Parathyroid adenoma (tissue), 2 donors: Measurements from ENCODE around the gene CTDP1.

ENCODE experiments used
- H2AFZ ChIP-seq: fragments of 300-600 bp; sonication (generic); one replicate; pipeline ENCODE4 v1.7.0; 2017; ENCODE audit warnings: antibody characterized with exemption, mild to moderate bottlenecking
- H3K27ac ChIP-seq: fragments of 300-600 bp; sonication (generic); one replicate; pipeline ENCODE4 v1.7.0; 2017
- H3K27me3 ChIP-seq: fragments of 300-600 bp; sonication (generic); one replicate; pipeline ENCODE4 v1.7.0; 2017; ENCODE audit warnings: low read length; ENCODE audit not compliant: control insufficient read depth, insufficient read depth
- H3K36me3 ChIP-seq: fragments of 300-600 bp; sonication (generic); one replicate; pipeline ENCODE4 v1.7.0; 2017; ENCODE audit warnings: low read length; ENCODE audit not compliant: control insufficient read depth, insufficient read depth
- H3K4me1 ChIP-seq: fragments of 300-600 bp; sonication (generic); one replicate; pipeline ENCODE4 v1.7.0; 2017; ENCODE audit warnings: control low read depth
- H3K4me2 ChIP-seq: fragments of 300-600 bp; sonication (generic); one replicate; pipeline ENCODE4 v1.7.0; 2017; ENCODE audit warnings: low read length
- H3K4me3 ChIP-seq: fragments of 300-600 bp; sonication (generic); one replicate; pipeline ENCODE4 v1.7.0; 2017; ENCODE audit warnings: low read depth, low read length
- H3K79me2 ChIP-seq: fragments of 300-600 bp; sonication (generic); one replicate; pipeline ENCODE4 v1.7.0; 2017; ENCODE audit warnings: control low read depth
- H3K9ac ChIP-seq: fragments of 300-600 bp; sonication (generic); one replicate; pipeline ENCODE4 v1.7.0; 2017; ENCODE audit warnings: mild to moderate bottlenecking
- H3K9me3 ChIP-seq: fragments of 300-600 bp; sonication (generic); one replicate; pipeline ENCODE4 v1.7.0; 2017; ENCODE audit warnings: low read length; ENCODE audit not compliant: control insufficient read depth
- CTCF ChIP-seq: fragments of 300-600 bp; sonication (generic); IDR thresholded peaks from one replicate; pipeline ENCODE4 v1.7.0; 2017; ENCODE audit warnings: antibody characterized with exemption, mild to moderate bottlenecking
- donor health status: primary hyperparathyroidism.

The CTDP1 gene

DNA sequence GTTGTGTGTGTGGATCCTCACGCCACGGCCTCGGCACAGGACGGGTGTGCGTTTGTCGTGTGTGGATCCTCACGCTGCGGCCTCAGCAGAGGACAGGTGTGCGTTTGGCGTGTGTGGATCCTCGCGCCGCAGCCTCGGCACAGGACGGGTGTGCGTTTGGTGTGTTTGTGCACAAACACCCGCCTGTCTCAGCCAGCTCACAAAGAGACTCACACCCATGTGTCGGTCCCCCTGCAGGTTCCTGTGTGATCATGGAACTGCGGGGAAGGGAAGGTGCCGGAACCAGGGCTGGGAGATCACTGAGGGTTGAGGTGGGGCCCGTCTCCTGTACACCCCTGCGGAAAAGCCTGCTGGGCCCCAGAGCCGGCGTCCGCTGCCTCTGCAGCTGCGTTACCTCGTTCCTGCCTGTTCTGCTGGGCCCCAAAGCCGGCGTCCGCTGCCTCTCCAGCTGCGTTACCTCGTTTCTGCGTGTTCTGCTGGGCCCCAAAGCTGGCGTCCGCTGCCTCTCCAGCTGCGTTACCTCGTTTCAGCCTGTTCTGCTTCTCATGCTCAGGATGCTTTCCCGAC, 53.6 kb downstream of the CTDP1 start:
- Histone ChIP-seq H3K4me2 (no peak overlapping the region), H3K79me2 (no peaks in the 10 kb centered on the region), H3K9ac (no peak overlapping the region), H3K27me3 (no peaks in the 10 kb centered on the region), H3K4me3 (no peak overlapping the region), H3K9me3 (no peaks in the 10 kb centered on the region), H3K36me3 (peaks cover 3% of the 10 kb centered on the region), H3K27ac (no peak overlapping the region), H2AFZ (no peak overlapping the region), H3K4me1 (no peaks in the 10 kb centered on the region)
- TF ChIP-seq CTCF = no peak

DNA sequence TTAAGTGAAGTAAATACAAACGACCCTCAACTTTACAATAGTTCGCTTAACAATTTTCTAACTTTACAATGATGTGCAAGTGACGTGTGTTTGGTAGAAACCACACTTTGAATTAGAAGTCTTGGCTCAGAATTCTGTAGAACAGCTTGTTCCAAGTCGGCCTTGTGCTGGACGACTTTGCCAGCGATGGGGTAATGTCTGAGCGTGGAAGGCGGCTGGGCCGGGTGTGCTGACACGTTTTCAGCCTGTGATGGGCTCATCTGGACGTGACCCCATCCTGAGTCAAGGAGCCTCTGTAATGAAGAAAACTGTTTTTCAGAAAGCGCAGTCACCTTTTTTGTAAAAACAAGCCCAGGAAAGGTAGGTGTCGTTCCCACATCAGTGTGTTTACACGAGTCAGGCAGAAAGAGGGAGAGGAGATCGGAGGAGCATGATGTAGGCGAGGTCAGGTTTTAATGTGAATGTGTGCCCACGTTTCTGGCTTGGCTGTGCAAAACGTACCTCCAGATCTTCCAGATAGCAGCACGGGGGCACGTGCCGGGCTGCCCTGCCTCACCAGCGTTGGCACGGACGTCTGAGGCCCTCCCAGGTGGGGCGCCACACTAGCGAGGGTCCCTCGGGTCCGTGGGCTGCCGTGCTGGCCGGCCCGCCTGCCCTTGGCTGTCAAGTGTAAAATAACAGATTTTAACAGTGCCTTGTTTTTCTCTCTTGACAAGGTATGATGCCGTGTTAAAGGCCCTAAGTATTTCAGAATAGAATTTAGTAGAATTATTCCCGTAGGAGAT, 54.6 kb downstream of the CTDP1 start:
- no peak for TF ChIP-seq CTCF
- Histone ChIP-seq H2AFZ (no peak overlapping the region), H3K27ac (no peak overlapping the region), H3K4me3 (no peak overlapping the region), H3K4me2 (no peak overlapping the region), H3K79me2 (no peaks in the 10 kb centered on the region), H3K27me3 (no peaks in the 10 kb centered on the region), H3K4me1 (no peaks in the 10 kb centered on the region), H3K9ac (no peak overlapping the region), H3K36me3 (peaks cover 3% of the 10 kb centered on the region), H3K9me3 (no peaks in the 10 kb centered on the region)

GRCh38 chr18:79735071-79735980, 55.7 kb downstream of the CTDP1 start:
- Histone ChIP-seq H3K79me2 (no peaks in the 10 kb centered on the region), H3K4me1 (no peaks in the 10 kb centered on the region), H3K4me2 (no peak overlapping the region), H3K9me3 (no peaks in the 10 kb centered on the region), H2AFZ (no peak overlapping the region), H3K36me3 (no peaks in the 10 kb centered on the region), H3K9ac (no peak overlapping the region), H3K27me3 (no peaks in the 10 kb centered on the region), H3K27ac (no peak overlapping the region), H3K4me3 (no peak overlapping the region)
- TF ChIP-seq CTCF = no peak

GRCh38 chr18:79736230-79736629, 56.6 kb downstream of the CTDP1 start:
- TF ChIP-seq CTCF = no peak
- H3K27ac ChIP-seq = no peak overlapping the region
- H3K79me2 ChIP-seq = no peaks in the 10 kb centered on the region
- no peaks in the 10 kb centered on the region for H3K27me3 ChIP-seq
- no peak overlapping the region for H3K9ac ChIP-seq
- no peak overlapping the region for H3K4me2 ChIP-seq
- H3K4me3 ChIP-seq = no peak overlapping the region
- no peaks in the 10 kb centered on the region for H3K9me3 ChIP-seq
- H3K4me1 ChIP-seq = no peaks in the 10 kb centered on the region
- H3K36me3 ChIP-seq = no peaks in the 10 kb centered on the region
- H2AFZ ChIP-seq = no peak overlapping the region
